Iris pigment epithelial cell (primary cell): ENCODE data around the gene SAE1.

Experiments
- DNase-seq: peaks from one replicate; pipeline ENCODE4 v3.0.0-alpha.2; 2011; ENCODE audit warnings: low read depth

The SAE1 gene

DNA sequence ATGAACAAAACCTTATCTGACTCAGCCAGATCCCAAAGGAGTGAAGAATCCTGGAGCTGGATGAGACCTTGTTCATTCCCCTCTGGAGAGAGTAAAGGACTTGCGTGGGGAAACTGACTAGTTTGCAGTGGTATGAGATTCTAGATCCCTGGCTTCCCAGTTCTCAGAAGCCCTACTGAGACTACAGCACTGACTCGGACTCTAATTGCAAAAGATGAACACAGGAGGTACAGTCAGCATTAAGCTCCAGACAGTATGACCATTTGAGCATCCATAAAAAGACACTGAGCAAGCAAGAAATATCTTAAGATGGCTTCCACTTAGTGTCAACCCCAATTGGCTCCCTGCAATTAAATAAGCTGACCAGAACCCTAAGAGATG, 23.8 kb upstream of the SAE1 start:
- no peak for DNase-seq

DNA sequence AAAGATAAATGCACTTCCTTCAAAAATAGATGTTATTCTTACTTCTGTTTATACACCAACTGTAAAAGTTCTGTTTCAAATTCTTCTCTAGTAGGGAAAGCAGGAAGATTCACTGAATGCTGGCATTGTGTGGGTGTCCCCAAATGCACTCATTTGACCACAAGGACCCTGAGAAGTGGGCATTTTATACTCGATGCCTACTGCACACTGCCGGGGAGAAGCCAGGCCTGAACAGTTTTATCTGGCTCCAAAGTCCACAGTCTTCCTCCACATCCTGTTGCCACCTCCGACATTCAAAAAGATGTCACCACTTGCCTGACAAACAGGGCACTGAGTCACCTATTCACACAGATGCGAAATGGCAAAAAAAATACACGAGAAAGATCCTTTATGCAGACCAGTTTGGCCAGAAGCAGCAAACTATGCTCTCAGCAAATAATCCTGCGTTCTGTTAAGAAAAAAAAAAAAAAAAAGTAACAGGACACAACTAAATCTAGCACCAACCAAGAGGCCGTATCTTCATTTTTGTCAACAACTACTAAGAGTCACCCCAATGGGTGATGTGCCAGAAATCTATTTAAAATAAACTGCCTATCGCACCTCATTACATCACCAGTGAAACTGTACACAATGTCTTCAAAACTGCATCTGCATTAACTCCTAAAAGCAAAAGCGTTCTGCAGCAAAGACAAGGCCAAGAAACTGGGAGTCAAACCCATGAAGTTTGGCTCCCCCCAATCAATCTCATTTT, 23.3 kb upstream of the SAE1 start:
- peak; percentile 55 for DNase-seq

DNA sequence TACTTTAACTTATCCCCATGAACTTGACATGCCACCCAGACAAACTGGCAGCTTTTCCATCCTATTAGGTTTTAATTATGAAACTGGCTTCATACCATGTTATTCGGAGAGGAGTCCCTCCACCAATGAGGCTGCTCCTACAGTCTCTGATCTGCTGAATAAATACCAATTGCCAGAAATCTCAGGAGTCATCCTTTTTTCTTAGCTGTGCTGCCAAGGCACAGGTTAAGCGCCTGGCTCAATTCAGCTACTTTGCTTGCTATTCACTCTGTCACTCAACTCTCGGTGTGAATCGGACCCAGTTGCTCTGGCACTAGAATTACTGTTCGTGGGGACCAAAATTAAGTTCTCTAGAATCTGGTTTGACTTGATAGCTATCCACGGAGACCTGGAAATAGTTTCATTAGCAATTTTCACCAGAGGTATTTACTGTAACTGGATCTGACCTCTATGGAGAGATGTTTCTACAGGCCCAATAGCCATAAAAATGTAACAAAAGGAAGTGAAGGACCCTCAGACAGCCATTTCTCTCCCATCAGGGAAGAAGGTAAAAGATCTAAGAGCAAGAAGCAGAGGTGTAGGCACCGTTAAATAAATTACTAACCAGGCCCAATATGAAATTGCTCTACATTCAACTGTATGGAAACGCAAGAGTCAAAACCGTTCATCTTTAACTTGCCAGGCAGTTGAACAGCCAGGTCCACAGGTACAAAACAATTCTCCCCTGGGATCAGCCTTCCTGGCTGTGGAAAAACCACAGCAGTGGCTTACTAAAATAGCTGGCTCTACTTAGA, 22.5 kb upstream of the SAE1 start:
- peak; percentile 46 for DNase-seq

DNA sequence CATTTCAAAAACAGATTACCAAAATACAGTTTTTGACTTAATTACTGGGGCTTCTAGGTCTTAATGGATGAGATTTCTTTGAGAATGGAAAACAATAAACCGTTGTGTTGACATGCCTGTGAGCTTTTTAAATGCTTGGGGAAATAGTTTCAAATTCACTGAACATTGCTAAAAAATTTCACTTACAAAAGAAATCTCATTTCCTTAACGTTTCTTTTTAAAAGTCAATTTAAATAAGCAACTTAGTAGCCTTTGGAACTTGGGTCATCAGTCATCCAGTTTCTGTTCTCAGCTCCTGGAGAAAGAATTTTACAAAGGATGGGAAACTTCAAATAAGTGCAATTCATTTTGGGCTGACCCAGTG, 21.5 kb upstream of the SAE1 start:
- DNase-seq: no peak

DNA sequence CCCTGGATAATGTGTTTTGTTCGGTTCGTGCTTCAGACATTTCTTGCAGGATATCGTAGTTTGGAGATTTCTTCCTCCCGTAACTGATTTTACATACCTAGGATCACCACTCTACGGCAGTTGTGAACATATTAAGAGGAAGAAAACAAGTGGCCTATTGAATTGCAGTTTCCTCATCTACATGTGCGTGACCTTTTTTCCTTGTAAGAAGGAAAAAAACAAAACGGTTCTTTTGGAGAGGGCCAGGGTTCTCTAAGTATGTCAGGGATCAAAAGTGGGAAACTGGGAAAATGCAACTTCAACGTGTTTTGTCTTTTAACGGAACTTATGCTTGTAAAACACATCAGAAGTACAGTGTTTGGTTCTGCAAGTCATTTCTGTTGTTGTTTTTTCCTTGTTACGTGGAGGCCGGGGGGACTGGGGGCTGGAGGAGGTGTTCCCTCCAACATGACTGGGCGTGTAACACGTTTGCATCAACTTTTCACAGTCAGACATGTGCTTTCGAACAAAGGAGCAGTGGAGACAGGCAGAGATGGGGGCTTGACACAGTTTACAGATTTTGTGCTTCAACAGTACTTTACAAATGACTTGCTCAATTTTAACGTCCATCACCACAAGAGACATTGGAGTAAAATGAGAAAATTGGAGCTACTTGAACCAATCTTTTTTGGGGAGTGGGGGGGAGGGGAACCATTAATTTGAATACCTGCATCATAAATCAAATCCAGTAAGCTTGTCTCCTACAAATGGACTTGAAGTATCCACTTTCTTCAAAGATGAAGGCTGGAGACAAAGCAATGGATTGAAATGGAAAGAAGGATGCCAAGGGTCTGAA, 20.9 kb upstream of the SAE1 start:
- DNase-seq: peak; percentile 64

DNA sequence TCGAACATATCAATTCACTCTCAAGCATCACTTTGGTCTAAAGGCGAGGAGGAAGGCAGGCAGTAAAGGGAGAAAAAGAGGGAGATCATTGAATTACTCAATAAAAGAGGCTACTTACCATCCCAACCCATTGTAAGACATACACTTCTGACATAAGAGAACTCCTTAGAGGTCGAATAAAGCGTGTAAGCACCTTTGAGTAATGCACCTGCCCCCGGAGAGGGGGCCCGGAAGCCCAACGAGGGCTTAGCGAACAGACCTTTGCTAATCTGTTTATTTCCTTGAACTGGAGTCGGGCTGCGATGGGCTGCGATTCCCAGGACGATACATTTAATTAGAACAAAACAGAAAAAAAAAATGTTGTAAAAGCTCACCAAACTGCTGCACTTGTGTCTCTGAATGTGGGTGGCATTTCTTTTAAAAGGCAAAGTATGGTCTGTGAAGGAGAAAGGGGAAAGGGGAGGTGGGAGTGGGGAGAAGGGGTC, 20.1 kb upstream of the SAE1 start:
- no peak for DNase-seq

DNA sequence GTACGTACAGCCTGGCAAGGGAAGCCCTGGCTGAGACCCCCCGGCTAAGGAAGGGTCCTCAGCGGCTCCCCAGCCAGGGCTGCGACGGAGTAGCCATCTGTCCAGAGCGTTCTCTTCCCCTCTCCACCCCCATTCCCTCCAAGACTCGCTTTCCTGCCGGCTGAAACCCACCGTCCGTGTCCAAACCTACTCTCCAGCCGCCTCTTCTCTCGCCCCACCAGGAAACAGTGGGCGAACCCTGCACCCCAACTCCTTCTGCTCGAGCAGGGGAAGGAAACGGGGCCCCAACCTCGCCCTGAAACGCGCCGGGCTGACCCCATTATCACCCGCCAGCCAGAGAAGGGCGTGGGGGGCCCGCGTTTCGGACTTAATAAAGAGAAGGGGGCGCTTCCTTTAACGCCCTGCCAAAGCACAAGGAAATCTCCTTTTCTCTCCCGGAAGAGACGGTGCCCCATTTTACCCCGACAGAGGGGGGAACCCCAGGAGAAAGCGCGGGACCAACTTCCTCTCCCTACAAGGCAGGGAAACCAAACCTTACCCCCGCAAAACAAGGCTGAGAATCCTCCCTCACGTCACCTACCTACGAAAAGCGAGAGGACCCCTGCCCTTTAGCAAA, 19.5 kb upstream of the SAE1 start:
- no peak for DNase-seq

DNA sequence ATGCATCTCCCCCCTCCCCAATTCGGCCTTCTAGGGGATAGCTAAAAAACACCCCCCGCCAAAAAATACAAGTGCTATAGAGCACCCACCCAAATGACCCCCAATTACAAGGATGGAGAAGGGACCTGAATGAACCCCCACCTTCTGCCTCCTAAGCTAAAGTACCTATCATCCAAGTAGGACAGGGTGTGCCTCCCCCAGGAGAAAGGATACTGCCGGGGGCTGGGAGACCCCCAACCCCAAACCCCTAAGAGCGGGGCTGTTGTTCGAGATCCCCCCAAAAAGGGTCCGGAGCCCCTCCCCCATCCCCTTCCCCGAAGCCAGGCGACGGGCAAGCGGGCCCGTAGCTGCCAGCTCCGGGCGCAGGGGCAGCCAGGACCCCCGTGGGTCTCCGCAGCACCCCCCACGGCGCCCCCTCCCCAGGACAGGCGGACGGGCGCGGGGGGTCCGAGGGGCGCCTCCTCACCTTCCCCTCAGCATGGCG, 18.9 kb upstream of the SAE1 start:
- no peak for DNase-seq

DNA sequence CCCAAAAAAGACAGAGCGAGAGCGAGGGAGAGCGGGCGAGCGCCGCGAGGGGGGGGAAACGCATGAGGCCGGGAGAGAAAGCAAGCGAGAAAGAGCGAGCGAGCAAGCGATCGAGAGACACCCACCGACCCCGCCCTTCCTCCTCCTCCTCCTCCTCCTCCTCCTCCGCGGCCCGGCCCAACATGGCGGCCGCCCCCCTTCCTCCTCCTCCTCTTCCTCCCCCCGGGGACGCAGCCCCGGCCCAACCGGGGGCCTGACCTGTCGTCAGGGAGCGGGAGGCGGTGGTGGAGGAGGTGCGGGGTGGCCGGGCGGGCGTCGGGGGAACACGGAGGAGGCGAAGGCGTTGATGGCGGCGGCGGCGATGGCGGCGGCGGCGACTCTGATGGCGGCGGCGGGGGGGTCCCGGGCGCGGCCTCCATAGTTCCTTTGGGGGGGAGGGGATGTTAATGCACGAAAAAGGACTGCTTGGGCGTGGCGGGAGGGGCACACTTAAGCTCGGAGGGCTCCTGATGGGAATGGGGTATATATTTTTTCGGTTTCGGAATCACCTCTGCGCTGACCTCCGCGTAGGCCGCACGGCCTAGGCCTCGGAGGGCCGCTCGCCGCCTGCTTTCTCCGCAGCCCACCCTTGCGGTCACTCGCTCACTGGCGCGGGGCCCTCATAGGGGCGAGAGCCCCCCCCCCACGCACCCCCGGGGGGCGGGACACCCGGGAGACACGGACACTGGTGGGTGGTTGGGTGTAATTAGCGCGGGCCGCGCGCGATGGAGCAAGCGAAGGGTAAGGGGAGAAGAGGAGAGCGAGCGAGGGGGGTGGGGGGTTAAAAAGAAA, 18.3 kb upstream of the SAE1 start:
- DNase-seq: peak; percentile 89

DNA sequence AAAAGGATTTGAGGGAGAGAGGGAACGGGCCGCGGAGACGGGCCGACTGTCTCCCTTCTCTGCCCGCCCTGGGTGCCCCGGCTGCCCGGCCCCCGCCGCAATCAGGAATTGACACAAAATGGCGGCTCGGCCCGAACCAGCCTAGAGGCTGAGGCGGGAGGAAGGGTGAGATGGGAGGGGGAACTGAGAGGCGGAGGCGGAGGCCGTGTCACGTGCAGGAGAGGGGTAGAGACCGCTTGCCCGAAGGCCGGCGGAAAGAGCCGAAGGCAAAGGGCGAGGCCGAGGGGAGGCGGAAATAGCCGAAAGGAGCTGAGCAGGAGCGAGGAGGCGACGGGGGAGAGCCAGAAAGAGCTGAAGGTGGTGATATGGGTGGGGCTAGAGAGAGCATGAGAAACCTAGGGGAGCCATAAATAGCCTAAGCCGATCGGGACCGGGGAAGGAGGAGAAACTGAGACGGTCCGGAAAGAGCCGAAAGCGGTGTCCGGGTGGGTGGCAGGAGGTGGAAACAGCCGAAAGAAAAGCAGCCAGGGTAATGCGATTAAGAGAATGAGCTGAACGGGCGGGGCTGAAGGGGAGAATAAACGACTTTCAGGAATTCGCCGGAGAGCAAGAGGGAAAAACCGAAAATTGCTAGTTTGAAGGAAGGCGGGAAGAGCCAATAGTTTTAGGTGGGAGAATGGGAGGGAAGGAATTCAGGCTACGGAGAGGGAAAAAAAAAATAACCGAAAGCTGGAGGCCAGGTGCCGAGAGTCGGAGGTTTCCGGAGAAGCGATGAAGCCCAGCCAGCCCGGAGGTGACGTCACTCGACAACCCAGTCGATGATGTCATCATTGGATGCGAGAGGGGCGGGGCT, 17.4 kb upstream of the SAE1 start, which contains the start of gene ZC3H4:
ZC3H4 (minus strand) TSS at position 780 of the 853 bp plus-strand sequence. CDS start 1,192 bp downstream, outside the sequence.
- peak; percentile 99 for DNase-seq

DNA sequence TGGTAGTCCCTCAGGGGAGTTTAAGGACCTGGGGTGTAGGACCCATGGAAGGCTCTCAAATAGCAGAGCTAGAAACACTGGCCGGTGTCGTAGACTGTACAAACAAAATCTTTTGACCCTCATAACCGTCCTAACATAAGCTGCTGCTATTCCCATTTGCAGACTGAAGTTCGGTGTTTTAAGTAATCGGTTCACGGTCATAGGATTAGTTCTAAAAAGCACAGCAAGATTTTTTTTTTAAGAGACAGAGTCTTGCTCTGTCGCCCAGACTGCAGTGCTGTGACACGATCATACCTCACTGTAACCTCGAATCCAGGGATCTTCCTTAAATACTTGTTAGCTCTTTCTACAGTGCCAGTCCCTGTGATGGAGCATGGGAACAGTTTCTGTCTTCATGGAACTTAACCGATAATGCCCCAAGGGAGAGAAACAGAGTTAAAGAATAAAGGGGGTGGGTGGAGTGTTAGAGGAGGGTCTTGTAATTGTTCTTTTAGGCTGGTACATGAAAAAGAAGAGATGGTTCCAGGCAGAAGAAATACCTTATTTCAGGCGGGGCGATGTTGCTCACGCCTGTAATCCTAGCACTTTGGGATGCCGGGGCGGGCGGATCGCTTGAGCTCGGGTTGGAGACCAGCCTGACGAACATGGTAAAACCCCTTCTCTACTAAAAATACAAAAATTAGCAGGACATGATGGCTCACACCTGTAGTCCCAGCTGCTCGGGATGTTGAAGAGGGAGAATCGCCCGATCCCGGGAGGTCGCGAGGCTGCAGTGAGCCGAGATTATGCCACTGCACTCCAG, 16.6 kb upstream of the SAE1 start:
- no peak for DNase-seq

DNA sequence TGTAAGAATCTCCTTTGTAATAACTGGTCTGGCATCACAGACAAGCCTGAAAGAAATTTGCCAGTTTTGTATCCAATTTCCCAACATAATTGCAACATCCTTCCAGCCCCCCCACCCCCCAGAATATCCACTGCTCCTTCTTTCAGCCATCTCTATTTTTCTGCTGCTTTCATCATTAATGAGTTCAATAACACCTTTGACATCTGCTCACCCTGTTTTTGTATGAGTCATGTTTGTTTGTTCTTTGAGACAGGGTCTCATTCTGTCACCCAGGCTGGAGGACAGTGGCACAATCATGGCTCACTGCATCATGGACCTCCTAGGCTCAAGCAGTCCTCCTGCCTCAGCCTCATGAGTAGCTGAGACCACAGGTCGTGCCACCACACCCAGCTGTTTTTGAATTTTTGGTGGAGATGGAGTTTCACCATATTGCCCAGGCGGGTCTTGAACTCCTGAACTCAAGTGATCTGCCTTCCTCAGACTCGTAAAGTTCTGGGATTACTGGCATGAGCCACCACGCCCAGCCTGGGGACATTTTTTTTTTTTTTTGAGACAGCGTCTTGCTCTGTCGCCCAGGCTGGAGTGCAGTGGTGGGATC, 10.1 kb upstream of the SAE1 start:
- no peak for DNase-seq

DNA sequence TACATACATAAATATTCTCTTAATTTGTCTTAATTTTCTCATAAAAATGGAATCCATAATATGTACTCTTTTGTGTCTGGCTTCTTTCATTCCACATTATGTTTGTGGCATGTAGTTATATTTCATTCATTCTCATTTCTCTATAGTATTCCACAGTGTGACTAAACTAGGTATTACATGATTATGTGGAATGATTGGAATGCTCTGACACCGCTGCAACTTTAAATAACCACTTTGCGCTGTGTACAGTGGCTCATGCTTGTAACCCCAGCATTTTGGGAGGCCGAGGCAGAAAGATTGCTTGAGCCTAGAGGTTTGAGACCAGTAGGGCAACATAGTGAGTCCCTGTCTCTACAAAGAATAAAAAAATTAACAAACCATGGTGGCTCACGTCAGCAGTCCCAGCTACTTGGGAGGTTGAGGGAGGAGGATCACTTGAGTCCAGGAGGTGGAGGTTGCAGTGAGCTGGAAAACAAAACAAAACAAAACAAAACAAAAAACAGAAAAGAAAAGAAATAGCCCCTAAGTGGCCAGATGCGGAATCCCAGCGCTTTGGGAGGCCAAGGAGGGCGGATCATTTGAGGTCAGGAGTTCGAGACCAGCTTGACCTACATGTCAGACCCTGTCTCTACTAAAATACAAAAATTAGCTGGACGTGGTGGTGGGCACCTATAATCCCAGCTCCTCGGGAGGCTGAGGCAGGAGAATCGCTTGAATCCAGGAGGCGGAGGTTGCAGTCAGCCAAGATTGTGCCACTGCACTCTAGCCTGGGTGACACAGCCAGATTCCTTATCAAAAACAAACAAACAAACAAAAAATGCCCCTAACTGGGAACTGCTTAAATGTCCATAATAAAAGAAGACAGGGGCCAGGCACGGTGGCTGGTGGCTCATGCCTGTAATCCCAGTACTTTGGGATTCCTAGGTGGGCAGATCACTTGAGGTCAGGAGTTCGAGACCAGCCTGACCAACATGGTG, 8.0 kb upstream of the SAE1 start:
- peak; percentile 81 for DNase-seq

DNA sequence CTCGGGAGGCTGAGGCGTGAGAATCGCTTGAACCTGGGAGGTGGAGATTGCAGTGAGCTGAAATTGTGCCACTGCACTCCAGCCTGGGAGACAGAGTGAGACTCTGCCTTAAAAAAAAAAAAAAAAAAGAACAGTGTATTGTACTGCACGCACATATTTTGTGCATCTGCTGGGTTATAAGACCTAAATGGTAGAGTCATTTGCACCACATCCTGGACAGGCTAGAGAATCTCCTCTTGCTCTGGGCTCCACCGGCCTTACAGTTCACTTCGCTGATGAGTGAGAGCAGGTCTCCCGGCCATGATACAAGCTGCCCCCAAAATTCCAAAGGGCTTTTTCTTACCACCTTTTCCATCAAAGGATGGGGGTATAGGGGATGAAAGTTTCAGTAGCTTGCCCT, 7.2 kb upstream of the SAE1 start:
- DNase-seq: no peak

DNA sequence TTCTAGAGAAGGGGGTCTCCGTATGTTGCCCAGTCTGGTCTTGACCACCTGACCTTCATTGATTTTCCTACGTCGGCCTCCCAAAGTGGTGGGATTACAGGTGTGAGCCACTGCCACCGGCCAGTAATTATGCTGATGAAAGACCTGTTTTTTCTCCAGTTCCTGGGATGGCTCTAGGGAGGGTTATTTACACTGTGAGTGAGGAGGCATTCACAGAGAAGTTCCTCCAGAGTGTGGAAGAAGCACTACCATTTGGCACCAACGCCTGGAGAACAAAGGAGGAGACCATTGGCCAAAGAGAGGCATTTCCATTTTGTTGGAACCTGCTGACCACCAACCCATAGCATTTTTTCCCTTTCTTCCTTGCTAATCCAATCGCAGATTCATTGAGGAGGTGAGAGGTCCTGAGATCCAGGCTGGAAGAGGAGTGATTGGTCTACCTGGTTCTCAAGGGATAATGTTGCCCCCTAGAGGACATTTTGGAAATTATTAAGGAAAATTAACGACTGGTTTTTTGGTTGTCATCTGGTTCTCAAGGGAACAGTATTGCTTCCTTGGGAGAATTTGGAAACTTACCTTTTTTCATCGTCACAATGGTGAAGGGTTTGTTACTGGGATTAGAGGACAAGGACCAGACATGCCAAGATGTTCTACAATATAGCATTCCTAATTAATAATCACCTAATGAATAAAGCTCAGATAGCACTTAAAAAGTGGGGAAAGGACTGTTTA, 5.5 kb upstream of the SAE1 start:
- DNase-seq: peak; percentile 68

DNA sequence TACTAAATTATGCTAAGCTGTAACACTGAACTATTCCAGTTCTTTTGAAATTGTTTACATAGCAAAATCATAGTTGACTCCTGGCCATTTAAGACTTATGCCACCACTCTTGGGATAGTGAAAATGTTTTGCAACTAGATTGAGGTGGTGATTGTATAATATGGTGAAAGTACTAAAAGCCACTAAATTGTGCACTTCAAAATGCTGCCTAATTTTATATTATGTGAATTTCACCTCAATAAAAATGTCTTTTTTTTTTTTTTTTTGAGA, 5.0 kb upstream of the SAE1 start:
- no peak for DNase-seq

DNA sequence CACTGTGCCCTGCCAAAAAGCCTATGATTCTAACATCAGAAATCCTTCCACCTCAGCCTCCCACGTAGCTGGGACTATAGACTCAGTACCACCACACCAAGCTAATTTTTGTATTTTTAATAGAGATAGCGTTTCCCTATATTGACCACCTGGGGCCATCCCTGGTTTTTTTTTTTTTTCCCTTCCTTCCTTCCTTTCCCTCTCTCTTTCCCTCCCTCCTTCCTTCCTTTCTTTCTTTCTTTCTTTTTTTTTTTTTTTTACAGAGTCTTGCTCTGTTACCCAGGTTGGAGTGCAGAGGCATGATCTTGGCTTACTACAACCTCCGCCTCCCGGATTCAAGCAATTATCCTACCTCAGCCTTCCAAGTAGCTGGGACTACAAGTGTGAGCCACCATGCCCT, 1.1 kb upstream of the SAE1 start:
- DNase-seq: no peak
